HCT116 (cell line): ENCODE data around the gene DNM2. TPM values are rescaled to one million over a fixed set of nuclear protein-coding genes. Genes with fewer than 3 reads are reported as not detected.

Experiments
- ATAC-seq: fragments of 200-7000 bp; cut with Tn5 transposase; 2 replicates; pipeline ENCODE4 v1.9.1; 2020; ENCODE audit warnings: mild to moderate bottlenecking, moderate library complexity
- BruUV-seq: library from RNA; stranded (reverse); fragments of 400-500 nt; replicated peaks from 2 replicates; lab custom pipeline; 2021; lab: Mats Ljungman, UMichigan
- CTCF ChIA-PET: fragments of 300-600 bp; sonication (Branson Sonifier 250); formaldehyde crosslinking; loops from one replicate; lab custom pipeline; 2021; ENCODE audit warnings: antibody characterized with exemption; lab: Charles Lee
- POLR2A ChIA-PET: fragments of 300-600, 350-600 bp; sonication (Branson Sonifier 250); formaldehyde crosslinking; loops from one replicate; lab custom pipeline; 2021; ENCODE audit warnings: antibody characterized with exemption; lab: Charles Lee
- RAD21 ChIA-PET, 2 experiments: fragments of 300-600 bp; sonication (Branson Sonifier 250); formaldehyde crosslinking; loops; one replicate each; lab custom pipeline; 2023; ENCODE audit warnings: low total read pairs in 2 of 2; ENCODE audit not compliant: uncharacterized antibody in 2 of 2, unreplicated experiment in 2 of 2, low non-redundant PET in 1 of 2; lab: Charles Lee
- DNase-seq: peaks from one replicate; pipeline ENCODE4 v3.0.0-alpha.2; 2010; ENCODE audit warnings: low read depth, low spot score
- H2AFZ ChIP-seq: fragments of 200-600 bp; shearing (Covaris generic), sonication (generic); 2 replicates; pipeline ENCODE4 v1.6.1; 2017; ENCODE audit warnings: low read depth, mixed run types, mixed read lengths, antibody characterized with exemption, low read length; ENCODE audit not compliant: poor library complexity, severe bottlenecking
- H3K27ac ChIP-seq: 2 replicates; pipeline ENCODE4 v1.5.1; 2012; ENCODE audit warnings: low read depth, low read length
- H3K27me3 ChIP-seq: fragments of 200-600 bp; sonication (generic); 2 replicates; pipeline ENCODE4 v1.6.1; 2016; ENCODE audit warnings: mixed run types, low read length, mixed read lengths; ENCODE audit not compliant: insufficient read depth
- H3K36me3 ChIP-seq, 2 experiments: fragments of 200-500 bp in 1 of 2; fragments of 200-600 bp in 1 of 2; sonication (Bioruptor generic) in 1 of 2; sonication (generic) in 1 of 2; 2 replicates each; pipeline versions ENCODE4 v1.5.1 to v1.6.1; 2014 to 2016; ENCODE audit warnings: low read length in 2 of 2, inconsistent platforms in 1 of 2, mixed read lengths in 1 of 2, mixed run types in 1 of 2; ENCODE audit not compliant: insufficient read depth in 2 of 2, control insufficient read depth in 1 of 2
- H3K4me1 ChIP-seq, 2 experiments: fragments of 200-600 bp in 1 of 2; sonication (generic) in 1 of 2; 2 replicates each; pipeline versions ENCODE4 v1.5.1 to v1.6.1; 2012 to 2017; ENCODE audit warnings: low read length in 2 of 2, inconsistent platforms in 1 of 2, mild to moderate bottlenecking in 1 of 2, mixed read lengths in 1 of 2, mixed run types in 1 of 2, moderate library complexity in 1 of 2; ENCODE audit not compliant: insufficient read depth in 2 of 2, control insufficient read depth in 1 of 2
- H3K4me2 ChIP-seq: fragments of 200-600 bp; sonication (generic); 2 replicates; pipeline ENCODE4 v1.6.1; 2017; ENCODE audit warnings: mixed run types, low read length, mixed read lengths
- H3K4me3 ChIP-seq, 2 experiments: fragments of 200-600 bp in 1 of 2; sonication (generic) in 1 of 2; replicated peaks in 1 of 2; 2 replicates each; pipeline ENCODE4 v1.5.1; 2011 to 2016; ENCODE audit warnings: low read length in 2 of 2, control low read depth in 1 of 2, low read depth in 1 of 2, mild to moderate bottlenecking in 1 of 2, mixed read lengths in 1 of 2, mixed run types in 1 of 2
- H3K79me2 ChIP-seq: fragments of 200-600 bp; sonication (generic); 2 replicates; pipeline ENCODE4 v1.6.1; 2017; ENCODE audit warnings: mild to moderate bottlenecking, mixed run types, low read length, moderate library complexity, mixed read lengths; ENCODE audit not compliant: insufficient read depth
- H3K9ac ChIP-seq: fragments of 200-600 bp; sonication (generic); 2 replicates; pipeline ENCODE4 v1.6.1; 2016; ENCODE audit warnings: low read length, mixed read lengths
- H3K9me2 ChIP-seq: fragments of 200-600 bp; sonication (generic), shearing (Covaris generic); 2 replicates; pipeline ENCODE4 v1.6.1; 2017; ENCODE audit warnings: mixed run types, mild to moderate bottlenecking, moderate library complexity; ENCODE audit not compliant: insufficient read depth
- H3K9me3 ChIP-seq, 2 experiments: fragments of 200-500 bp in 1 of 2; fragments of 200-600 bp in 1 of 2; sonication (Bioruptor generic) in 1 of 2; sonication (generic) in 1 of 2; 2 replicates each; pipeline ENCODE4 v1.6.1; 2014 to 2017; ENCODE audit warnings: low read length in 2 of 2, mixed read lengths in 2 of 2, inconsistent platforms in 1 of 2, low read depth in 1 of 2, mild to moderate bottlenecking in 1 of 2, mixed run types in 1 of 2, moderate library complexity in 1 of 2; ENCODE audit not compliant: control insufficient read depth in 1 of 2, insufficient read depth in 1 of 2
- H4K20me1 ChIP-seq: fragments of 200-600 bp; sonication (generic), shearing (Covaris generic); 2 replicates; pipeline ENCODE4 v1.6.1; 2017; ENCODE audit warnings: mixed run types, mild to moderate bottlenecking, moderate library complexity; ENCODE audit not compliant: insufficient read depth
- ATF3 ChIP-seq: IDR thresholded peaks from 2 replicates; pipeline ENCODE4 v1.6.1; 2012
- CBX3 ChIP-seq: IDR thresholded peaks from 2 replicates; pipeline ENCODE4 v1.6.1; 2012; ENCODE audit warnings: low read depth
- CEBPB ChIP-seq: IDR thresholded peaks from 2 replicates; pipeline ENCODE4 v1.6.1; 2012; ENCODE audit warnings: low read depth
- EGR1 ChIP-seq: IDR thresholded peaks from 2 replicates; pipeline ENCODE4 v1.6.1; 2012; ENCODE audit warnings: low read depth
- EZH2phosphoT487 ChIP-seq: fragments of 200-600 bp; IDR thresholded peaks from 2 replicates; pipeline ENCODE4 v1.6.1; 2018; ENCODE audit warnings: antibody characterized with exemption, borderline replicate concordance
- FOSL1 ChIP-seq: IDR thresholded peaks from 2 replicates; pipeline ENCODE4 v1.6.1; 2012; ENCODE audit warnings: low read depth
- MAX ChIP-seq: IDR thresholded peaks from 2 replicates; pipeline ENCODE4 v1.6.1; 2012
- POLR2A ChIP-seq: IDR thresholded peaks from 2 replicates; pipeline ENCODE4 v1.7.0; 2011; ENCODE audit warnings: borderline replicate concordance; ENCODE audit not compliant: insufficient read depth, insufficient read length; ENCODE audit errors: extremely low read depth
- SIN3A ChIP-seq: IDR thresholded peaks from 2 replicates; pipeline ENCODE4 v1.6.1; 2012; ENCODE audit warnings: low read depth
- SP1 ChIP-seq: IDR thresholded peaks from 2 replicates; pipeline ENCODE4 v1.6.1; 2012; ENCODE audit warnings: low read depth
- SRF ChIP-seq: IDR thresholded peaks from 2 replicates; pipeline ENCODE4 v1.6.1; 2012; ENCODE audit warnings: low read depth
- TCF7L2 ChIP-seq: IDR thresholded peaks from 2 replicates; pipeline ENCODE4 v1.7.0; 2011; ENCODE audit warnings: borderline replicate concordance, inconsistent platforms; ENCODE audit not compliant: insufficient read depth, insufficient read length; ENCODE audit errors: extremely low read depth
- YY1 ChIP-seq: IDR thresholded peaks from 2 replicates; pipeline ENCODE4 v1.6.1; 2011; ENCODE audit warnings: low read length, low read depth, moderate library complexity, mild to moderate bottlenecking; ENCODE audit not compliant: insufficient replicate concordance; ENCODE audit errors: extremely low read depth
- ZNF274 ChIP-seq: fragments of 200-500 bp; sonication (Bioruptor generic); IDR thresholded peaks from 2 replicates; pipeline ENCODE4 v1.6.1; 2014; ENCODE audit warnings: mild to moderate bottlenecking, low read depth, low read length, inconsistent platforms
- intact Hi-C: fragments of 100-400 bp; cut with micrococcal nuclease; formaldehyde crosslinking; loops from 2 replicates; pipeline ENCODE4 v1.10.0; 2022
- total RNA-seq: library from RNA; stranded (reverse); gene quantifications from one replicate; pipeline ENCODE4 v1.2.1, GENCODE V29; 2021; ENCODE audit not compliant: unreplicated experiment

Gene DNM2
- total RNA-seq, 1 experiment from 2014 or later, result 183 TPM

DNA sequence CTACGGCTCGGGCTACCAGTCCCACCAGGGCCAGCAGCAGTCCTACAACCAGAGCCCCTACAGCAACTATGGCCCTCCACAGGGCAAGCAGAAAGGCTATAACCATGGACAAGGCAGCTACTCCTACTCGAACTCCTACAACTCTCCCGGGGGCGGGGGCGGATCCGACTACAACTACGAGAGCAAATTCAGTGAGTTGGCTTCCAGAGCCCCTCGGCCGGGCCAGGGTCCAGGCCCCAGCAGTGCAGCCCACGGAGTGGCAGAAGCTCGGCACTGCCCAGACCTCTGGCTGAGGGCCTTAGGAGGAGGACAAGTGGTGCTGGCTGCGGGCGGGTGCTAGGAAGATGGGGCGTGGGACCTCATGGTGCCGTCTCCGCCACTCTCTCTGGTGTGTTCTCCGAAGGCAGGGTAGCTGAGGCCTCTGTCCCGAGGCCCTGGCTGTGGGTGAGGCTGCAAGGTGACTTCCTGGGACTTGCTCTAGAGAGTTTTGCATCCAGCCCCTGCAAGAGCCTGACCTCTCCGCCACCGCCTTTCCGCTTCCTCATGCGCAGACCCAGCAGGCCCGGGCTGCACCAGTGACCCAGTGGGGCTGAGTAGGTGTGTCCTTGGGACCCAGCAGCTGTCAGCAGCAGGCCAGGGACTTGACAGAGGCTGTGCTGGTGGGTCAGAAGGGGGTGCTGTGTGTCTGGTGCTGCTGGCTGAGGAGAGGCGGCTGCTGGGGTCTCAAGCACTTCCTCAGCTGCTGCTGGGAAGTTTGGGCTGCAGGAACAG, 30.2 kb upstream of the DNM2 start:
- no peak for ATAC-seq
- peaks cover 73 to 80% of the 10 kb centered on the region in 2 experiments for H3K36me3 ChIP-seq
- ChIA-PET CTCF (no interaction called here), POLR2A (no interaction called here), RAD21 (no interaction called here)
- H3K9ac ChIP-seq, result no peak overlapping the region
- no peak overlapping the region; the same call in 1 of the 2 replicates for H3K27ac ChIP-seq
- intact Hi-C loops, result no loop called here
- H3K27me3 ChIP-seq, result no peaks in the 10 kb centered on the region
- no peaks in the 10 kb centered on the region for H3K9me3 ChIP-seq
- no TSS peak for BruUV-seq
- DNase-seq, result no peak
- no peaks in the 10 kb centered on the region for H3K9me2 ChIP-seq
- peaks cover 67% of the 10 kb centered on the region for H3K79me2 ChIP-seq
- no peaks in the 10 kb centered on the region for H3K4me1 ChIP-seq
- H2AFZ ChIP-seq, result no peak overlapping the region
- H3K4me3 ChIP-seq, result no peak overlapping the region
- no peak for TF ChIP-seq EZH2phosphoT487
- TF ChIP-seq SRF, result no peak
- no peak for TF ChIP-seq YY1
- no peak for TF ChIP-seq ZNF274
- TF ChIP-seq SP1, result no peak
- no peak for TF ChIP-seq CEBPB
- no peak for TF ChIP-seq CBX3
- no peak for TF ChIP-seq FOSL1
- no peak for TF ChIP-seq ATF3
- TF ChIP-seq EGR1, result no peak
- TF ChIP-seq TCF7L2, result no peak
- TF ChIP-seq SIN3A, result no peak
- TF ChIP-seq MAX, result no peak
- TF ChIP-seq POLR2A, result no peak
- peaks cover 13% of the 10 kb centered on the region; the same call in 1 of the 2 replicates for H4K20me1 ChIP-seq
- H3K4me2 ChIP-seq, result no peak overlapping the region
